ENCODE data around the gene RUNDC3A.

RUNDC3A gene

GRCh38 chr17:44352828-44353671 lies 44.6 kb downstream of the RUNDC3A start:
- Histone ChIP-seq H3K36me3 (ENCODE audit: control insufficient read depth, insufficient read depth, low read length) (peaks cover 19% of the 10 kb centered on the region), H3K27me3 (ENCODE audit: control insufficient read depth, insufficient read depth, low read length) (no peaks in the 10 kb centered on the region), H3K4me1 (ENCODE audit: control insufficient read depth, insufficient read depth, low read length) (0 out of 2 replicates have a peak, but pooled peaks cover 3% of the 10 kb centered on the region), H3K9me3 (ENCODE audit: control insufficient read depth, insufficient read depth, low read depth, low read length) (no peaks in the 10 kb centered on the region), H3K4me3 (ENCODE audit: low read depth, low read length) (peak overlapping the region; percentile 61), H3K27ac (ENCODE audit: low read depth, low read length) (no peak overlapping the region), H3K9ac (ENCODE audit: low read length) (no peak overlapping the region)

- H3K4me3 ChIP-seq (ENCODE audit: low read depth, low read length) = peak overlapping the region; percentile 61
- H3K9ac ChIP-seq (ENCODE audit: low read length) = peak overlapping the region; percentile 52
Measured at GRCh38 chr17:44353672-44354331, 45.4 kb downstream of the RUNDC3A start.

DNA sequence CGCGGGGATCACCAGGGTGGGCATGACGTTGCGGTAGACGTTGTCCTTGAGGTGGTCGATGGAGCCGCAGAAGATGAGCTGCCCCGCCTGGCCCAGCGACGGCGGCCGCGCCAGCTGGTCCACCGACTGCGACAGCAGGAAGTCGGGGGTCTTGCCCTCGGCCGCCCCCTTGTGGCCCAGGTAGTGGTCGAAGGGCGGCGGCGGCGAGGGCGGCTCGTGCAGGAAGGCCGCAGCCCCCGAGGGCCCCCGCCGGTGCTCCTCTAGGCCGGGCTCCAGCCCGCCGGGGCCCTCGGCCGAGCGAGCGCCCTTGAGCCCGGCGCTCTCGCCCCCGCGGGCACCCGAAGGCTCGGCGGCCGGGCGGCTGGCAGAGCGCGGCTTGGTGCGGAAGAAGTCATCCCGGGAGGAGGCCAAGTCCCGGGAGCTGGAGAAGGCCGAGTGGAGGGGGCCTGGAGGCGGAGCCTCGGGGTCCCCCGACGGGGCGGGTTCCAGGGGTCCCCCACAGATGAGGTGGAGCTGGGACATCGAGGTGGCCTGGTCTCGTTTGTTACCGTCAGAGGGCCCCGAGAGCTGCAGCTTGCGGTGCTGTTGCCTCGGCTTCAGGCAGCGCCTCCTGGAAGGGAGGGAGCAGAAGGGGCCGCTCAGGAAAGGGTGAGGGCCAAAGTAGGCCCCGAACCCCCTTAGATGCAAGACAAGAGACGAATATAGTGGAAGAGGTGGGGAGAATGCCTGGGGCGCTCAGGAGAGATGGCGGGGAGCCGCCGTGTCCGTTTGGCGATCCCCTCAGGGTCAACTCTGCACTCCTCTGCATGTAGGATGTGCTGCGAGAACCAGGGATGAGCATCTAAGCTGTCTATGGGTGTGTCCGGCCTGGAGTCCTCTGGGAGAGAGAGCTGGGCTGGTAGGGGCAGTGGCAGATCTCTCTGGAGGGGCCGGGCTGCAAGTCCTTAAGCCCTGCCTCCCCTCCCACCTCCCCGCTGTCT lies 46.5 kb downstream of the RUNDC3A start:
- Histone ChIP-seq H3K4me3 (ENCODE audit: low read depth, low read length) (peak overlapping the region; percentile 58), H3K4me1 (ENCODE audit: control insufficient read depth, insufficient read depth, low read length) (0 out of 2 replicates have a peak, but pooled peaks cover 3% of the 10 kb centered on the region), H3K27me3 (ENCODE audit: control insufficient read depth, insufficient read depth, low read length) (no peaks in the 10 kb centered on the region), H3K9me3 (ENCODE audit: control insufficient read depth, insufficient read depth, low read depth, low read length) (no peaks in the 10 kb centered on the region), H3K36me3 (ENCODE audit: control insufficient read depth, insufficient read depth, low read length) (peaks cover 25% of the 10 kb centered on the region), H3K27ac (ENCODE audit: low read depth, low read length) (no peak overlapping the region), H3K9ac (ENCODE audit: low read length) (no peak overlapping the region)

More at GRCh38 chr17:44353672-44354331, 45.4 kb downstream of the RUNDC3A start:
- H3K4me1 ChIP-seq (ENCODE audit: control insufficient read depth, insufficient read depth, low read length) = 0 out of 2 replicates have a peak, but pooled peaks cover 3% of the 10 kb centered on the region
- no peaks in the 10 kb centered on the region for H3K27me3 ChIP-seq (ENCODE audit: control insufficient read depth, insufficient read depth, low read length)
- H3K9me3 ChIP-seq (ENCODE audit: control insufficient read depth, insufficient read depth, low read depth, low read length) = no peaks in the 10 kb centered on the region
- no peak overlapping the region for H3K27ac ChIP-seq (ENCODE audit: low read depth, low read length)
- peaks cover 22% of the 10 kb centered on the region for H3K36me3 ChIP-seq (ENCODE audit: control insufficient read depth, insufficient read depth, low read length)

GRCh38 chr17:44355642-44356099 lies 47.3 kb downstream of the RUNDC3A start:
- no peaks in the 10 kb centered on the region for H3K27me3 ChIP-seq (ENCODE audit: control insufficient read depth, insufficient read depth, low read length)
- H3K4me1 ChIP-seq (ENCODE audit: control insufficient read depth, insufficient read depth, low read length) = peaks cover 5% of the 10 kb centered on the region; the same call in 1 of the 2 replicates
- H3K9ac ChIP-seq (ENCODE audit: low read length) = no peak overlapping the region

DNA sequence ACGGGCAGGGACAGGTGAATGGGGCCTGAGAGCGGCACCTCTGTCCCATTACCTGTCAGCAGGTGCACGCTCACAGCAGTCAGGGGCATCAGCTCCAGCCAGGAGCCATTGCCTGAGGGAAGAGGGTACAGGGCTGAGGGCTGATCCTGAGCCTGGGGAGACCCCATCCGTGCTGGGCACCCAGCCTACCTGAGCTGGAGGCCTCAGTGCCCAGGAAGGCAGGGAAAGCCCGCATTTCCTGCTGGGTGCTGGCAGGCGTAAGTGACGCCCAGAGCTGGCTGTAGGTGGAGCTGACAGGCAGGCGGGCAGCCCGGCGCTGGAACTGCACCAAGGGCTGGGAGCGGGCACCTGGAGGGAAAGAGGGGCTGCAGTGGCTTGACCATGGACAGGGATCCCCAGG lies 47.8 kb downstream of the RUNDC3A start:
- Histone ChIP-seq H3K9me3 (ENCODE audit: control insufficient read depth, insufficient read depth, low read depth, low read length) (no peaks in the 10 kb centered on the region), H3K4me3 (ENCODE audit: low read depth, low read length) (no peak overlapping the region), H3K27me3 (ENCODE audit: control insufficient read depth, insufficient read depth, low read length) (no peaks in the 10 kb centered on the region), H3K27ac (ENCODE audit: low read depth, low read length) (no peak overlapping the region), H3K36me3 (ENCODE audit: control insufficient read depth, insufficient read depth, low read length) (peaks cover 21% of the 10 kb centered on the region), H3K9ac (ENCODE audit: low read length) (no peak overlapping the region), H3K4me1 (ENCODE audit: control insufficient read depth, insufficient read depth, low read length) (peaks cover 11% of the 10 kb centered on the region)

More at GRCh38 chr17:44355642-44356099, 47.3 kb downstream of the RUNDC3A start:
- Histone ChIP-seq H3K4me3 (ENCODE audit: low read depth, low read length) (no peak overlapping the region), H3K27ac (ENCODE audit: low read depth, low read length) (no peak overlapping the region), H3K9me3 (ENCODE audit: control insufficient read depth, insufficient read depth, low read depth, low read length) (no peaks in the 10 kb centered on the region), H3K36me3 (ENCODE audit: control insufficient read depth, insufficient read depth, low read length) (peaks cover 25% of the 10 kb centered on the region)

- Histone ChIP-seq H3K27me3 (ENCODE audit: control insufficient read depth, insufficient read depth, low read length) (no peaks in the 10 kb centered on the region), H3K4me3 (ENCODE audit: low read depth, low read length) (no peak overlapping the region), H3K36me3 (ENCODE audit: control insufficient read depth, insufficient read depth, low read length) (0 out of 2 replicates have a peak, but pooled peaks cover 6% of the 10 kb centered on the region), H3K9ac (ENCODE audit: low read length) (no peak overlapping the region), H3K27ac (ENCODE audit: low read depth, low read length) (no peak overlapping the region), H3K4me1 (ENCODE audit: control insufficient read depth, insufficient read depth, low read length) (peaks cover 23% of the 10 kb centered on the region), H3K9me3 (ENCODE audit: control insufficient read depth, insufficient read depth, low read depth, low read length) (no peaks in the 10 kb centered on the region)
Measured at GRCh38 chr17:44358066-44358465, 49.7 kb downstream of the RUNDC3A start.

- Histone ChIP-seq H3K4me3 (ENCODE audit: low read depth, low read length) (no peak overlapping the region), H3K4me1 (ENCODE audit: control insufficient read depth, insufficient read depth, low read length) (peaks cover 23% of the 10 kb centered on the region), H3K36me3 (ENCODE audit: control insufficient read depth, insufficient read depth, low read length) (0 out of 2 replicates have a peak, but pooled peaks cover 6% of the 10 kb centered on the region), H3K9me3 (ENCODE audit: control insufficient read depth, insufficient read depth, low read depth, low read length) (no peaks in the 10 kb centered on the region), H3K9ac (ENCODE audit: low read length) (no peak overlapping the region), H3K27me3 (ENCODE audit: control insufficient read depth, insufficient read depth, low read length) (no peaks in the 10 kb centered on the region), H3K27ac (ENCODE audit: low read depth, low read length) (no peak overlapping the region)
Measured at GRCh38 chr17:44359006-44359405, 50.6 kb downstream of the RUNDC3A start.

DNA sequence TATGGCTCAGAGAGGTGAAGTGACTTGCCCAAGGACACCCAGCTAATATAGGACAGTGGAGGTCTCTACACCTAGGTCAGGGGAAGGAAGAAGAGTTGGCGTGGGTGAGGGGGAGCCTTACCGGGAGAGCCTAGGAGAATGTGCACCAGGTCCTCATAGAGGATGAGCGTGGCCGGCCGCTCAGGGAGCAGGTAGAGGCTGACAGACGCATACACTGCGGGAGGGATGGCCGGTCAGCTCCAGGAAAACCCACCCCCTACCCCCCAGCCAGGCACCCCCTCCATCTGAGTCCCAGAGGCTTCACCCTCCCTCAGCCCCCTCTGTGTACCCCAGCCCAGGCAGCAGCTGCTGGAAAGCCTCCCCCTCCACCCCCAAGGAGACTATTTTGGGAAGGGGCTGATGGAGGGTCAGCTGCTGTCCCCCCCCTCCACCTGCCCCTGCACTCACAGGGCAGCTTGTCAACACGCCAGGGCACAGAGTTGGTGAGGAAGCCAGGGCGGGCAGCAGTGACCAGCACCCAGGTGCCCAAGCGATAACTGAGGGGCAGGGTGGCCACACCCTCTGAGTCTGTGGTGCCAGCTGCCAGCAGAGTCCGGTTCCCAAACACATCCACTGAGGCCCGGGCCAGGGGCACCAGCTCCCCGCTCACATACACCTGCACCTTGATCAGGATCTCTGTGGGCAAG lies 51.2 kb downstream of the RUNDC3A start:
- peaks cover 23% of the 10 kb centered on the region for H3K4me1 ChIP-seq (ENCODE audit: control insufficient read depth, insufficient read depth, low read length)
- H3K36me3 ChIP-seq (ENCODE audit: control insufficient read depth, insufficient read depth, low read length) = 0 out of 2 replicates have a peak, but pooled peaks cover 6% of the 10 kb centered on the region
- no peak overlapping the region for H3K9ac ChIP-seq (ENCODE audit: low read length)
- no peak overlapping the region for H3K27ac ChIP-seq (ENCODE audit: low read depth, low read length)
- no peak overlapping the region for H3K4me3 ChIP-seq (ENCODE audit: low read depth, low read length)
- H3K9me3 ChIP-seq (ENCODE audit: control insufficient read depth, insufficient read depth, low read depth, low read length) = no peaks in the 10 kb centered on the region
- no peaks in the 10 kb centered on the region; the same call in 1 of the 2 replicates for H3K27me3 ChIP-seq (ENCODE audit: control insufficient read depth, insufficient read depth, low read length)

GRCh38 chr17:44360144-44360533 lies 51.7 kb downstream of the RUNDC3A start:
- Histone ChIP-seq H3K36me3 (ENCODE audit: control insufficient read depth, insufficient read depth, low read length) (0 out of 2 replicates have a peak, but pooled peaks cover 6% of the 10 kb centered on the region), H3K27me3 (ENCODE audit: control insufficient read depth, insufficient read depth, low read length) (peaks cover 4% of the 10 kb centered on the region), H3K27ac (ENCODE audit: low read depth, low read length) (no peak overlapping the region), H3K9me3 (ENCODE audit: control insufficient read depth, insufficient read depth, low read depth, low read length) (no peaks in the 10 kb centered on the region), H3K9ac (ENCODE audit: low read length) (no peak overlapping the region), H3K4me3 (ENCODE audit: low read depth, low read length) (no peak overlapping the region), H3K4me1 (ENCODE audit: control insufficient read depth, insufficient read depth, low read length) (peaks cover 22% of the 10 kb centered on the region)

DNA sequence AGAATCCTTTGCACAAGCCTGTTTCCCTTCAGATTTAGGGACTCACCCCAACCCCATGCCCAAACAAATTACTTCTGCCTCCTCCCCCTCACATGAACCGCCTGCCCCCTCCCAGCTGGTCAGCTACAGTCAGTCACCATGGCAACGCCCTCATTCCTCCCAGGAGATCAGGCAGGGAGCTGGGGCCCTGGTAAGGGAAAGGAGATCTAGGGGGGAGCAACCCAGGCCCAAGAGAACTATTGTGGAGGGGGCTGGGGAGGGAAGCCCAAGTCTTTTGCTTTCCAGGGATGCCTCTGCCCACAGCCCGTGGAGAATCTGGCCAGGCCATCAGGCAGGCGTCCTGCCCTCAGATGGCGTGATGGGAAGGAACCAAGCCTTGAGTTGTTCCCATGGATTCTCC lies 52.4 kb downstream of the RUNDC3A start:
- 0 out of 2 replicates have a peak, but pooled peaks cover 6% of the 10 kb centered on the region for H3K36me3 ChIP-seq (ENCODE audit: control insufficient read depth, insufficient read depth, low read length)
- H3K9ac ChIP-seq (ENCODE audit: low read length) = no peak overlapping the region
- H3K4me1 ChIP-seq (ENCODE audit: control insufficient read depth, insufficient read depth, low read length) = peaks cover 20% of the 10 kb centered on the region
- H3K9me3 ChIP-seq (ENCODE audit: control insufficient read depth, insufficient read depth, low read depth, low read length) = no peaks in the 10 kb centered on the region
- 0 out of 2 replicates have a peak overlapping the region, but pooled peaks have one; percentile 5 for H3K4me3 ChIP-seq (ENCODE audit: low read depth, low read length)
- H3K27ac ChIP-seq (ENCODE audit: low read depth, low read length) = no peak overlapping the region
- H3K27me3 ChIP-seq (ENCODE audit: control insufficient read depth, insufficient read depth, low read length) = peaks cover 11% of the 10 kb centered on the region
